GM12878 (cell line): ENCODE results near the gene CNTN4. TPM values are rescaled to one million over a fixed set of nuclear protein-coding genes. Genes with fewer than 3 reads are reported as not detected.

Source experiments
- BACH1 ChIP-seq: fragments of 450-650 bp; IDR thresholded peaks from 2 replicates; pipeline ENCODE4 v1.6.1; 2017; ENCODE audit warnings: mild to moderate bottlenecking, borderline replicate concordance
- CBX5 ChIP-seq: sonication (generic); IDR thresholded peaks from 2 replicates; pipeline ENCODE4 v1.6.1; 2016; ENCODE audit warnings: low read depth, moderate library complexity, mild to moderate bottlenecking, inconsistent platforms
- E2F4 ChIP-seq: IDR thresholded peaks from 2 replicates; pipeline ENCODE4 v1.6.1; 2012; ENCODE audit warnings: low read depth, low read length, improper control_type of control experiment
- FOXM1 ChIP-seq: IDR thresholded peaks from 2 replicates; pipeline ENCODE4 v1.6.1; 2012; ENCODE audit warnings: low read depth, mild to moderate bottlenecking, inconsistent platforms, low read length, moderate library complexity
- IKZF1 ChIP-seq: fragments of 450-650 bp; conservative IDR thresholded peaks from 2 replicates; pipeline ENCODE4 v1.6.1; 2017; ENCODE audit warnings: antibody characterized with exemption, mild to moderate bottlenecking
- IRF5 ChIP-seq: fragments of 450-650 bp; IDR thresholded peaks from 2 replicates; pipeline ENCODE4 v1.6.1; 2017; ENCODE audit warnings: borderline replicate concordance
- LARP7 ChIP-seq: fragments of 450-650 bp; IDR thresholded peaks from 2 replicates; pipeline ENCODE4 v1.6.1; 2017; ENCODE audit warnings: mild to moderate bottlenecking
- MXI1 ChIP-seq: fragments of 150-350 bp; IDR thresholded peaks from 2 replicates; pipeline ENCODE4 v1.6.1; 2011; ENCODE audit warnings: low read depth, mild to moderate bottlenecking, inconsistent platforms, low read length, improper control_type of control experiment
- PML ChIP-seq: IDR thresholded peaks from 2 replicates; pipeline ENCODE4 v1.6.1; 2012; ENCODE audit warnings: low read length, inconsistent platforms
- RELB ChIP-seq: fragments of 450-650 bp; IDR thresholded peaks from 2 replicates; pipeline ENCODE4 v1.6.1; 2017; ENCODE audit warnings: low read depth, mild to moderate bottlenecking, moderate library complexity
- STAT1 ChIP-seq: fragments of 450-650 bp; conservative IDR thresholded peaks from 2 replicates; pipeline ENCODE4 v1.6.1; 2014; ENCODE audit warnings: antibody characterized with exemption, mild to moderate bottlenecking
- ZNF274 ChIP-seq: IDR thresholded peaks from one replicate; pipeline ENCODE4 v1.8.0; 2011; ENCODE audit not compliant: insufficient read length, insufficient read depth
- polyA plus RNA-seq, 11 experiments: library from polyadenylated mRNA; depleted of rRNA in 4 of 11; unstranded in 6 of 11; stranded (reverse) in 5 of 11; fragments of >200 nt; fragmentation: Nextera tagmentation in 4 of 11; fragmentation: Illumina TruSeq in 1 of 11; extraction: Ambion mirVana in 4 of 11; extraction: Trizol in 1 of 11; gene quantifications; 1 replicate in 1 of 11; 2 replicates in 10 of 11; pipeline versions ENCODE4 v1.2.1 to v1.2.3, GENCODE V29; 2011 to 2016; ENCODE audit warnings: inconsistent platforms in 2 of 11, missing spikeins in 2 of 11, low read depth in 1 of 11
- total RNA-seq, 4 experiments: library from RNA; depleted of rRNA in 3 of 4; stranded (reverse); fragments of >200 nt in 3 of 4; fragmentation: Illumina TruSeq in 1 of 4; extraction: Trizol in 1 of 4; gene quantifications; 2 replicates each; pipeline versions ENCODE4 v1.2.1 to v1.2.3, GENCODE V29; 2013 to 2021
- TF ChIP-seq, protein P1 (sequence below): IDR thresholded peaks from 2 replicates; pipeline ENCODE4 v1.6.1; 2012; ENCODE audit warnings: mild to moderate bottlenecking, low read depth, low read length

The CNTN4 gene
- total and polyA plus RNA-seq, 10 of the 15 experiments (the other 5 are each of a cell fraction or from before 2014, with no cell fraction given), result 0.05 to 0.43 (median 0.15) TPM; not detected in 1

DNA sequence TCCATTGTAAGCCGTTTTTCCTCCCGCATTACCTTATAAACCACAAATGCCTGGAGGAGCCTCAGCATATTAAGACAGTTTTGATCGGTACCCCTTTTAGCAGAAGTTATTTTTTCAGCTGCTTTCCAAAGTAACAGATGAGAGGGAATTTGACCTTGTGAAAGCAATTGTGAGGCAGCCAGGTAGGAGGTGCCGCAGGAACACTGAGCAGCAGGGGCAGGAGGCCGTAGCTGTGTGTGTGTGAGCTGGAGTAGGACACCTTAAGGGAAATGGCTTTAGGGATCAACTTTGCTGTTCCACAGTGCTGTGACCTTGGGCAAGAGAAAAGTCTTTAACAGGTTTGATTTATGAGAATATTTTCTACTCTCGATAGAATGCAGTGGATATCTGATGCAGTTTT, 529.5 kb downstream of the CNTN4 start (continued):
- TF ChIP-seq MXI1, result no peak
- no peak for TF ChIP-seq STAT1
- TF ChIP-seq IRF5, result no peak
- no peak for TF ChIP-seq PML
- no peak for TF ChIP-seq LARP7
- TF ChIP-seq, protein P1, sequence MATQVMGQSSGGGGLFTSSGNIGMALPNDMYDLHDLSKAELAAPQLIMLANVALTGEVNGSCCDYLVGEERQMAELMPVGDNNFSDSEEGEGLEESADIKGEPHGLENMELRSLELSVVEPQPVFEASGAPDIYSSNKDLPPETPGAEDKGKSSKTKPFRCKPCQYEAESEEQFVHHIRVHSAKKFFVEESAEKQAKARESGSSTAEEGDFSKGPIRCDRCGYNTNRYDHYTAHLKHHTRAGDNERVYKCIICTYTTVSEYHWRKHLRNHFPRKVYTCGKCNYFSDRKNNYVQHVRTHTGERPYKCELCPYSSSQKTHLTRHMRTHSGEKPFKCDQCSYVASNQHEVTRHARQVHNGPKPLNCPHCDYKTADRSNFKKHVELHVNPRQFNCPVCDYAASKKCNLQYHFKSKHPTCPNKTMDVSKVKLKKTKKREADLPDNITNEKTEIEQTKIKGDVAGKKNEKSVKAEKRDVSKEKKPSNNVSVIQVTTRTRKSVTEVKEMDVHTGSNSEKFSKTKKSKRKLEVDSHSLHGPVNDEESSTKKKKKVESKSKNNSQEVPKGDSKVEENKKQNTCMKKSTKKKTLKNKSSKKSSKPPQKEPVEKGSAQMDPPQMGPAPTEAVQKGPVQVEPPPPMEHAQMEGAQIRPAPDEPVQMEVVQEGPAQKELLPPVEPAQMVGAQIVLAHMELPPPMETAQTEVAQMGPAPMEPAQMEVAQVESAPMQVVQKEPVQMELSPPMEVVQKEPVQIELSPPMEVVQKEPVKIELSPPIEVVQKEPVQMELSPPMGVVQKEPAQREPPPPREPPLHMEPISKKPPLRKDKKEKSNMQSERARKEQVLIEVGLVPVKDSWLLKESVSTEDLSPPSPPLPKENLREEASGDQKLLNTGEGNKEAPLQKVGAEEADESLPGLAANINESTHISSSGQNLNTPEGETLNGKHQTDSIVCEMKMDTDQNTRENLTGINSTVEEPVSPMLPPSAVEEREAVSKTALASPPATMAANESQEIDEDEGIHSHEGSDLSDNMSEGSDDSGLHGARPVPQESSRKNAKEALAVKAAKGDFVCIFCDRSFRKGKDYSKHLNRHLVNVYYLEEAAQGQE, result no peak
- no peak for TF ChIP-seq IKZF1
- TF ChIP-seq RELB, result no peak
- no peak for TF ChIP-seq BACH1
- no peak for TF ChIP-seq CBX5
- no peak for TF ChIP-seq FOXM1
- TF ChIP-seq E2F4, result no peak
- TF ChIP-seq ZNF274, result no peak
